DND-41 (cell line): ENCODE measurements around the gene RAD54L.

Experiments
- ATAC-seq: fragments of 200-7000 bp; cut with Tn5 transposase; 3 replicates; pipeline ENCODE4 v1.9.1; 2021; ENCODE audit warnings: low read depth; ENCODE audit not compliant: insufficient read depth
- DNase-seq: peaks from one replicate; pipeline ENCODE4 v3.0.0-alpha.2; 2020
- H2AFZ ChIP-seq: 2 replicates; pipeline ENCODE4 v1.6.0; 2012; ENCODE audit warnings: low read depth, low read length
- H3K27ac ChIP-seq: 2 replicates; pipeline ENCODE4 v1.5.1; 2012; ENCODE audit warnings: low read length, inconsistent platforms
- H3K27me3 ChIP-seq: fragments of 200-600 bp; sonication (generic); 2 replicates; pipeline ENCODE4 v1.6.0; 2012; ENCODE audit warnings: low read length, mild to moderate bottlenecking, inconsistent platforms; ENCODE audit not compliant: insufficient read depth, poor library complexity
- H3K36me3 ChIP-seq: 2 replicates; pipeline ENCODE4 v1.5.1; 2012; ENCODE audit warnings: low read length, inconsistent platforms; ENCODE audit not compliant: insufficient read depth
- H3K4me1 ChIP-seq: 2 replicates; pipeline ENCODE4 v1.5.1; 2012; ENCODE audit warnings: mild to moderate bottlenecking, low read length; ENCODE audit not compliant: insufficient read depth
- H3K4me2 ChIP-seq: 2 replicates; pipeline ENCODE4 v1.6.0; 2012; ENCODE audit warnings: mild to moderate bottlenecking, moderate library complexity, low read length, inconsistent platforms; ENCODE audit not compliant: insufficient read depth
- H3K4me3 ChIP-seq, 2 experiments: fragments of 200-600 bp in 1 of 2; shearing (Covaris generic) in 1 of 2; 2 replicates each; pipeline ENCODE4 v1.5.1; 2012 to 2016; ENCODE audit warnings: inconsistent platforms in 2 of 2, low read length in 2 of 2, mild to moderate bottlenecking in 2 of 2, low read depth in 1 of 2, moderate library complexity in 1 of 2
- H3K79me2 ChIP-seq: 2 replicates; pipeline ENCODE4 v1.6.0; 2012; ENCODE audit warnings: low read length, inconsistent platforms; ENCODE audit not compliant: insufficient read depth
- H3K9ac ChIP-seq: 2 replicates; pipeline ENCODE4 v1.6.0; 2012; ENCODE audit warnings: low read depth, mild to moderate bottlenecking, inconsistent platforms, low read length, moderate library complexity
- H3K9me3 ChIP-seq: 2 replicates; pipeline ENCODE4 v1.5.1; 2012; ENCODE audit warnings: low read length, moderate library complexity, mild to moderate bottlenecking, inconsistent platforms; ENCODE audit not compliant: insufficient read depth, severe bottlenecking
- H4K20me1 ChIP-seq: 2 replicates; pipeline ENCODE4 v1.6.0; 2012; ENCODE audit warnings: low read length; ENCODE audit not compliant: insufficient read depth
- CTCF ChIP-seq: IDR thresholded peaks from 2 replicates; pipeline ENCODE4 v1.5.1; 2012; ENCODE audit warnings: borderline replicate concordance, low read length, moderate library complexity, mild to moderate bottlenecking; ENCODE audit not compliant: poor library complexity, severe bottlenecking; ENCODE audit errors: extremely low read depth
- EZH2 ChIP-seq: IDR thresholded peaks from 3 replicates; pipeline ENCODE4 v1.6.1; 2012; ENCODE audit warnings: borderline replicate concordance, low read depth, mild to moderate bottlenecking, moderate library complexity, low read length, inconsistent platforms; ENCODE audit not compliant: severe bottlenecking

The RAD54L gene

DNA sequence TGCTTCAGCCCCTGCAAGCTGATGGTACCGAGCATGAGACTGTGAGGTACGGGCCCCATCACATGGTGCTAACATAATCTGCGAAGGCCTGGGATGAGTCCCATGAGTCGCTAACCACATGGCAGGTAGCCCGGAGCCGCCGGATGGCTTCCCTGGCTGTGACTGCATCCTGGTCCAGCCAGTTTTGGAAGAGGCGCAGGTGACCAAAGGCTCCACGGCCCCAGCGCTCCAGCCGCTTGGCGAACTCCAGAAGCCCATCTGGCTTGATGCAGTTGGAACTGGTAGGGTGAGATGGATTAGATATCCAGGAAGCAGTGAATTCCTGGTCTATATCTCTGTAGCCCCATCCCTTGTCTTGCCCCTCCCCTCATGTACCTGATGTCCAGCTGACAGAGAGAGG lies 31.2 kb downstream of the RAD54L start:
- no peak overlapping the region for H3K4me2 ChIP-seq
- no peaks in the 10 kb centered on the region for H3K79me2 ChIP-seq
- H3K9ac ChIP-seq, result no peak overlapping the region
- no peaks in the 10 kb centered on the region for H3K9me3 ChIP-seq
- peaks cover 96% of the 10 kb centered on the region for H3K36me3 ChIP-seq
- TF ChIP-seq CTCF (no peak), EZH2 (no peak)
- H3K4me1 ChIP-seq, result no peaks in the 10 kb centered on the region
- ATAC-seq (no peak; the same call in 2 of the 3 replicates), DNase-seq (no peak)
- H2AFZ ChIP-seq, result no peak overlapping the region
- H4K20me1 ChIP-seq, result 0 out of 2 replicates have a peak, but pooled peaks cover 2% of the 10 kb centered on the region
- H3K4me3 ChIP-seq, result no peak overlapping the region
- no peaks in the 10 kb centered on the region for H3K27me3 ChIP-seq
- no peak overlapping the region for H3K27ac ChIP-seq

DNA sequence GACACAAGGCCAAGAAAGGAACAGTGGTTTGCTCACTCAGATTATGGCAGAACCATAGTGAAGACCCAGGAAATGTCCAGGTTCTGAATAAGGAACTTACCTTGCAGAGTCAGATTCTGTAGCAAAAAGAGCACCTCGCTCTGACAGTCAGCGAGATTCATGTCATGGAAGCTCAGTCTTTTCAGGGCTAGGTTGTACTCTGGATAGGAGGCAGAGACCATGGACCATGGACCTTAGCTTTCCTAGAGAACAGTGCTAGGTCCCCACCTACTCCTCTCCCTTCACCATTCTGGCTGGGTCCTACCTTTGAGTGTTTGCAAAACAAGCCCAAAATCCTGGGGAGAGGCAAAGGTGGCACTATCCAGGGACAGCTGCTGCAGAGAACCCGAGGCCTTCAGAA lies 32.5 kb downstream of the RAD54L start:
- H3K4me2 ChIP-seq, result no peak overlapping the region
- H3K79me2 ChIP-seq, result peaks cover 5% of the 10 kb centered on the region
- no peak for TF ChIP-seq EZH2
- no peak for TF ChIP-seq CTCF
- H3K4me1 ChIP-seq, result peaks cover 9% of the 10 kb centered on the region
- DNase-seq (no peak), ATAC-seq (0 out of 3 replicates have a peak, but pooled peaks have one; percentile 6)
- H3K9ac ChIP-seq, result no peak overlapping the region
- H3K36me3 ChIP-seq, result peaks cover 96% of the 10 kb centered on the region
- no peak overlapping the region for H3K27ac ChIP-seq
- H3K4me3 ChIP-seq, result no peak overlapping the region
- H3K9me3 ChIP-seq, result no peaks in the 10 kb centered on the region
- H3K27me3 ChIP-seq, result no peaks in the 10 kb centered on the region
- H2AFZ ChIP-seq, result no peak overlapping the region
- H4K20me1 ChIP-seq, result peaks cover 10% of the 10 kb centered on the region

- no peaks in the 10 kb centered on the region for H3K27me3 ChIP-seq
- ATAC-seq (no peak), DNase-seq (no peak)
- no peak overlapping the region for H3K4me2 ChIP-seq
- H3K9me3 ChIP-seq, result no peaks in the 10 kb centered on the region
- H4K20me1 ChIP-seq, result peaks cover 18% of the 10 kb centered on the region
- H3K4me1 ChIP-seq, result peaks cover 18% of the 10 kb centered on the region
- peaks cover 5% of the 10 kb centered on the region for H3K79me2 ChIP-seq
- no peak overlapping the region for H3K4me3 ChIP-seq
- no peak overlapping the region for H3K9ac ChIP-seq
- H3K36me3 ChIP-seq, result peaks cover 94% of the 10 kb centered on the region
- TF ChIP-seq CTCF (no peak), EZH2 (no peak)
- no peak overlapping the region for H3K27ac ChIP-seq
- H2AFZ ChIP-seq, result no peak overlapping the region
Observed at GRCh38 chr1:46281021-46281420, 33.5 kb downstream of the RAD54L start.

GRCh38 chr1:46284058-46284457 lies 36.5 kb downstream of the RAD54L start:
- Histone ChIP-seq H3K9ac (no peak overlapping the region), H4K20me1 (peaks cover 15% of the 10 kb centered on the region), H3K79me2 (peaks cover 5% of the 10 kb centered on the region), H2AFZ (no peak overlapping the region), H3K4me2 (no peak overlapping the region), H3K27ac (no peak overlapping the region), H3K36me3 (peaks cover 81% of the 10 kb centered on the region), H3K4me1 (peaks cover 32% of the 10 kb centered on the region), H3K4me3 (no peak overlapping the region), H3K27me3 (no peaks in the 10 kb centered on the region), H3K9me3 (no peaks in the 10 kb centered on the region)
- ATAC-seq (no peak), DNase-seq (no peak)
- TF ChIP-seq CTCF (no peak), EZH2 (no peak)
